H1 (cell line): Measurements from ENCODE around the gene TPPP.

Experiments used
- CTCF ChIP-seq, 3 experiments: IDR thresholded peaks; 1 replicate in 2 of 3; 2 replicates in 1 of 3; pipeline versions ENCODE4 v1.5.1 to v1.6.1; 2011; ENCODE audit warnings: low read length in 3 of 3, mild to moderate bottlenecking in 3 of 3, inconsistent platforms in 2 of 3, low read depth in 1 of 3, moderate library complexity in 1 of 3; ENCODE audit not compliant: insufficient read depth in 1 of 3; ENCODE audit errors: control extremely low read depth in 1 of 3
- EGR1 ChIP-seq: IDR thresholded peaks from 2 replicates; pipeline ENCODE4 v1.6.1; 2011; ENCODE audit warnings: low read depth, low read length, borderline replicate concordance
- EP300 ChIP-seq, 2 experiments: IDR thresholded peaks; 1 replicate in 1 of 2; 2 replicates in 1 of 2; pipeline ENCODE4 v1.6.1; 2011 to 2012; ENCODE audit warnings: low read depth in 2 of 2, low read length in 2 of 2, mild to moderate bottlenecking in 2 of 2, borderline replicate concordance in 1 of 2, inconsistent platforms in 1 of 2, moderate library complexity in 1 of 2
- HDAC2 ChIP-seq, 2 experiments: fragments of 300-600 bp in 1 of 2; sonication (generic) in 1 of 2; IDR thresholded peaks; 2 replicates each; pipeline ENCODE4 v1.6.1; 2011 to 2012; ENCODE audit warnings: low read depth in 2 of 2, low read length in 2 of 2, mild to moderate bottlenecking in 2 of 2, moderate library complexity in 2 of 2, borderline replicate concordance in 1 of 2, inconsistent platforms in 1 of 2
- KDM1A ChIP-seq: fragments of 200-600, 300-600 bp; sonication (generic); IDR thresholded peaks from 2 replicates; pipeline ENCODE4 v1.7.1; 2016; ENCODE audit warnings: mild to moderate bottlenecking, low read length, borderline replicate concordance
- KDM5A ChIP-seq: fragments of 200-600 bp; IDR thresholded peaks from 2 replicates; pipeline ENCODE4 v1.7.1; 2012; ENCODE audit warnings: mild to moderate bottlenecking, low read length, inconsistent platforms, mixed read lengths
- MAFK ChIP-seq: IDR thresholded peaks from 2 replicates; pipeline ENCODE4 v1.6.1; 2012; ENCODE audit warnings: low read depth, mild to moderate bottlenecking, improper control_type of control experiment, low read length
- POLR2A ChIP-seq, 2 experiments: IDR thresholded peaks; 1 replicate in 1 of 2; 2 replicates in 1 of 2; pipeline ENCODE4 v1.6.1; 2011; ENCODE audit warnings: low read depth in 2 of 2, low read length in 2 of 2, mild to moderate bottlenecking in 2 of 2; ENCODE audit errors: control extremely low read depth in 1 of 2
- SRF ChIP-seq: IDR thresholded peaks from 2 replicates; pipeline ENCODE4 v1.6.1; 2011; ENCODE audit warnings: mild to moderate bottlenecking, low read depth, low read length, moderate library complexity
- YY1 ChIP-seq: IDR thresholded peaks from 2 replicates; pipeline ENCODE4 v1.6.1; 2011; ENCODE audit warnings: low read depth, mild to moderate bottlenecking, low read length

- TF ChIP-seq CTCF (IDR thresholded peaks at IDR 0.05; ENCODE audit: control extremely low read depth in 1 of 3, insufficient read depth in 1 of 3, low read depth in 1 of 3, low read length in 3 of 3) (no peak), HDAC2 (IDR thresholded peaks at IDR 0.05; ENCODE audit: borderline replicate concordance in 1 of 2, low read depth in 2 of 2, low read length in 2 of 2) (no peak), POLR2A (IDR thresholded peaks at IDR 0.05; ENCODE audit: control extremely low read depth in 1 of 2, low read depth in 2 of 2, low read length in 2 of 2) (no peak), YY1 (no peak), SRF (no peak), EP300 (IDR thresholded peaks at IDR 0.05; ENCODE audit: borderline replicate concordance in 1 of 2, low read depth in 2 of 2, low read length in 2 of 2) (no peak), EGR1 (no peak), KDM5A (no peak), MAFK (no peak), KDM1A (no peak)
These were observed 41.7 kb downstream of the TPPP start for GRCh38 chr5:651296-652022.
